HG03025 (cell line): ENCODE data around the gene TTC33.

Experiments used
- ATAC-seq: cut with Tn5 transposase; IDR thresholded peaks from one replicate; pipeline ENCODE4 v1.9.1; 2021; ENCODE audit warnings: mild to moderate bottlenecking, moderate library complexity; ENCODE audit not compliant: unreplicated experiment, low FRiP score

The TTC33 gene

DNA sequence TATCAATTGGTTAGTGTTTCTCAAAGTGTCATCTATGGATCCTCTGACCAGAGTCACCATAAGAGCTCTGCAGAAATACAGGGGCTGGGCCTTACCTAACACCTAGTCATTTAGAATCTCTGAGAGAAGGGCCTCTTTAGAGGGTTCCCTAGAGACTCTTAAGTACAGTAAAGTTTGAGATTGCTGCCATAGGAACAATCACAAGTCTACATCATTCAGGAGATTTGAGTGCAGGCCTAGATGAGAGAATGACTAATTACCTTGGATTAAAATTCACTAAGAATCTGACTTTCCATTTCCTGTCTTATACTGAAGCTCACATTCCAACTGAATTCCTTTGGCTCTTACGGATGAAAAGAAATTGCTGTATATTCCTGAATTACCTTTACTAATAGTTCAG is 258.2 kb downstream of the TTC33 start:
- ATAC-seq, result no peak

DNA sequence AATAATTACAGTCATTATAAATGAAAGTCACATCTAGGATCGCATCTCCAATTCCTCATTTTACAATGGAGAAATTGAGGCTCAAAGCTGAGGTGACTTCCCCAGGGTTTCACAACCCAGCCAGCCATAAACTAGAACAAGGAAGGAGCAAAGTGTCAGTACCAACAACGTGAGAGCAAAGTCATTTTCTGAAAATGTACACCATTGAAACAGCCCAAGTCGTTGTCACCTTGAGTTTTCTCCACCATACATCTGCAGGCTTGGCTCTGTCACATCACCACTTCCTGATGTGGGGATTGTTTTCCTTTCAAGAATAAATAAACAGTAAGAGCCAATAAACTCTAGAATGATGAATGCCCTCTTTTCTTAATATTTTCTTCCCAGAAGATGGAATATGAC is 260.5 kb downstream of the TTC33 start:
- ATAC-seq, result no peak

DNA sequence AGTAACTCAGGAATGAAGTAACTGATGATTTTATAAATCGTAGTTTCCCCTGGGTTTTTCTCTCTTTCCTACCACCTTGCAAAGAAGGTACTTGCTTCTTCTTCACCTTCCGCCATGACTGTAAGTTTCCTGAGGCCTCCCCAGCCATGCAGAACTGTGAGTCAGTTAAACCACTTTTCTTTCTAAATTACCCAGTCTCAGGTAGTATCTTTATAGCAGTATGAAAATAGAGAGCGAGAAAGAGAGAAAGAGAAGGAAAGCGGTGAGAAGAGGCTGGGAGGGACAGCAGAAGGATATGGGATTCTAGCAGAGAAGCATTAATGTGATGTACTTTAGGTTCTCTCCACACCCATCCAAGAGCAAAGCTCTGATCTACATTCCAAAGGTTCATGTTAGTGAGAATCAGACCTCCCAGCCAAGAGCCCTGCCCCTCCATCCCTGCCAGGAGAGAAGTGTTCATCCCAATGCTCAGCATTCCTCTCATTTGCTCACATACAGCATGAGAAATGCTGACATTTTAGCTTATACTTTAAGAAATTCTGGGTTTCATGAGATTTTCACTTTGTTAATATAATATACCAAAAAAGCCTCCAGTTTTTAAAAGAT is 261.0 kb downstream of the TTC33 start:
- no peak for ATAC-seq

DNA sequence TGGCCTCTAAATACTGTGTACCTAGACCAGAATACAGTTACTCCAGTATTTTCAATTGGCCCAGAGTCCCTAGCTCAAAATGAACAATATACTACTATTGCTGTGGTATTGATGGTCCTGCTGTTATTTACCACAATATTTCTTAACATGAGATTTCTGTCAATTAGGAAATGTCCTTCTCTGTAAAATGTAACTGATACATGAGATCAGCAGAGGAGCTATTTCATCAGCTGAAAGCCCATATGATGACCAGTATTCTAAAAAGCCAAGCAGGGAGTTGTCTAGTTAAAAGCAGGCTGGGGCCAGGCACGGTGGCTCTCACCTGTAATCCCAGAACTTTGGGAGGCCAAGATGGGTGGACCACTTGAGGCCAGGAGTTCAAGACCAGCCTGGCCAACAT is 263.7 kb downstream of the TTC33 start:
- ATAC-seq, result no peak

DNA sequence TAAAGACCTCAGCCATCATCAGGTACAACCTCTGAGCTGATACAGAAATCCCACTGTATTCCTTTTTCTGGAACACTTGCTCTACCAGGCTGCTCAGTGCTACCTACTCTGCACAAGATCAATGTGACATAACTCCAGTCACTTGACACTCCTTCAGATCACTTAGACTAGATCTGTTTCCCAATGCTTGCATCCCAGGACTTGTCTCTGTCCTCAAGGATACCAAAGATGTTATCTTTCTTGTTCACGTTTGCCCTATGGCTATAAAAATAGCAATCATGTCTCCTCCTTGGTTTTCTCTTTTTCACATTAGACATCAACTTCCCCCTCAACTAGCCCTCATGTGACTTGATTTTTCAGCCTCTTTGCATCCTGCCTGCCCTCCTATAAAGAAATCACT is 264.1 kb downstream of the TTC33 start:
- no peak for ATAC-seq

DNA sequence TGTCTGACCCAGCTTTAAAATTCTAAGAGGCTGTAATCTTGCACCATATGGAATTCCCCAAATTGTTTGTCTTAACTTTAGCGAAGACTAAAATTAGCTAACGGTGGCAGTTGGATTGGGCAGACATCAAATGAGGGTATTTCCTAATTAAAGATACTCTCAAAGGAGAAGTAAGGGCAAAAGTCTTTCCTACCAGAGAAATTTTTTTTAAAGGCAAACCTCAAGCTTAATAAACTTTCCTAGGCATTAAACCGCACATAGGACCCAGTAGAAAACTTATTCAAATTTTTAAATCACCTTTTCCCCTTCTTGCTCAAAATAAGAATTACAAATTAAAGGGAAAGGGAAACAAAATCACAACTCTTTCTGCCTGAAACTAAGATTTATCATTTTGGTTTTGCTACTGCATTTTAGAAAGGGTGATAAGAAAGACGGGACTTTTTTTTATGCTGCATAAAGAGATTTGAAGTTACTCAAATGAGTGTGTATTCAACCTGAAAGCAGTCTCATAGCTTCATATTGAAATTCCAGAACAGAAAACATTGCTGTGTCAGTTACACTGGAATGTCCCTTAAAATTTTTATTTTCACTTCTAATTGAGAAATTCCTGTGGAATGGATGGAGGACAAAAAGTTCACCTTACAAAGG is 265.2 kb downstream of the TTC33 start:
- ATAC-seq, result no peak

DNA sequence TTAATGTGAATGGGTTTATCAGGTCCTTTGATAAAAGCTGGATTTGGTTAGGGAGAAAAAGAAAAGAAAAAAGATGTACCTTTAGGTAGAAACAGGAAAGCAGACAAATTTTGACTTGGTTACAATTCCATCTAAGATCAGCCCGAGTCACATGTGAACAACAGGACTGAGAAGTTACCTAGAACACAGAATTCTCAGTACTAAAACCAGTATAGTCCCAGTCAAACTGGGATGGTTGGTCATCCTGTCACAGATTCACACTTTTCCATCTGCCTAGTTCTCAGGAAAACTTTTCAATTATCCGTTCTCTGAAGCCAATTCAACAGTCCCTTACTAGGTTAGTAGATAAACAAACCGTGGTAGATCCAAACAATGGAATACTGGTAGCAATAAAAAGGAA is 266.3 kb downstream of the TTC33 start:
- ATAC-seq, result no peak

DNA sequence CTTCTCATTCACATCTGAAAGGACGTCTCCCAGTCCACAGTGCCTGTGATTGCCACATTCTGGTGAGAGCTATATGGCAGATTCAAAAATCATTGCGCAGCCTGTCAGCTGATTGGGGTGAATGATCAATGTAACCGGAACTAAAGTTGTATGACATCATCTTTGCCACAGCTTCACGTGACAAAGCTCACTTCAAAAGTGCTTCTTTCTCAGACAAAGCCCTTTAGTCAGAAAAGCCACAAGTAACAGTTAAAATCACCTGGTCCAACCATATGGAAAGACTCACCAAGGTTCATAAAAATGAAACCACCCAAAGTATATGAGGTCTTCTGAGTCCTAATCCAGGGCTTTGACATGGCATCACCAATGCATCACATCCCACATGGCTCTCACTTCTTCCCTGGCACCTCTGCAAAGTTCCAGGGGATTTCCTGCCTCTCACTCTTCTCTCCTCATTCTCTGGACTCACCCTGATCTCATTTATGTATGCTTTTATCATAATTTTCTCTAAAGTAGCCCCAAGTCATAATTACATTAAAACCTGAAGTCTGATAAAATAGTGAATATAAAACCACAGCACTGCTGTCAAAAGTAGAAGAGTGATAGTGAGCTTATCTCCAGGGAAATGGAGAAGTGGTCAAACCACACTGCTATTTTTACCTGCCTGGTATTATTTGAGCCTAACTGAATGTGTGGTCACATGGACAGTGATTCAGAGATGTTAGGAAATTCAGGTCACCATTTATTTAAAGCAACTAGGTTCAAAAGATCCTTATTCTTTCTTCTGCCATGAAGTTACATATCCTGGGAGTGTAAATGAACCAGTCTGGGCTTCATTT is 269.1 kb downstream of the TTC33 start:
- peak; percentile 41 for ATAC-seq

DNA sequence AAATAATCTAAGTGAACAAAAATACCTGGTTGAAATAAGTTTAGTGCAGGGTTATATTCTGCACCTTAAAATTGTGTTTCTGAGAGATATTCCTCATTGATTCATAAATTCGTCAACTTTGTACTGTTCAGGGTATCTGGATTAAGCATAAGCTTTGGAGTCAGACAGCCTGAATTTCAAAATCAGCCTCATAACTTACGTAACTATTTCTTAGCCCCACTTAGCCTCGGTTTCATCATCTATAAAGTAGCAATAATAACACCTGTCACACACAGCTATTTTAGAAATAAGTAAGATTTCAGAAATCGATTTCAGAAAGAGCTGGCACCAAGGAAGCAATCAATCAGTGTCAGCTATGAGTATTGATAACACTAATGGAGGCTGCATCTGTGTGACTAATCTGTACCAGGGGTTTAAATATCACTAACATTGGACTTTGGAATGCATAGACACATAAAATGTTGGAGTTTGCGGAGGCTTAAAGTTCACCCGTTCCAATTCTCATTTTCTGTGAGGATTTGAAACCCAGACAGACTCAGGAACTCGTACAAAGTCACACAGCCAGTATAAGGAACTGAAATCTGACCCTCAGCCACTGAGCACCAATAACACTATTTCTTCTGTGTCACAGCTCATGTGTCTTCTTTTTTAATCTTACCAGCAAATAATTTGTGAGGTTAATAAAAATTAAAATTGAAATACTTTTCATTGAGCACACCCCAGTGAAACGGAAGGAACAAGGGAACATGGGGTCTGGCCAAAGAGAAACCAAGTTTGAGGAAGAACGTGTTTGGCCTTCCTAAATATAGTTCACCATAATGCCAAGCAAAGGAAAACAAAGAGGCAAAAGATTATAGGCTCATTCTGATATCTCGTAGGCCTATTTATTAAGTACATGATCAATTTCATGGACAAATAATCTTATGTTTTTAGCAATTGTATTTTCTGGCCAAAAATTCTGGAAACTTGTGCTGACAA is 270.5 kb downstream of the TTC33 start:
- ATAC-seq, result peak; percentile 76

DNA sequence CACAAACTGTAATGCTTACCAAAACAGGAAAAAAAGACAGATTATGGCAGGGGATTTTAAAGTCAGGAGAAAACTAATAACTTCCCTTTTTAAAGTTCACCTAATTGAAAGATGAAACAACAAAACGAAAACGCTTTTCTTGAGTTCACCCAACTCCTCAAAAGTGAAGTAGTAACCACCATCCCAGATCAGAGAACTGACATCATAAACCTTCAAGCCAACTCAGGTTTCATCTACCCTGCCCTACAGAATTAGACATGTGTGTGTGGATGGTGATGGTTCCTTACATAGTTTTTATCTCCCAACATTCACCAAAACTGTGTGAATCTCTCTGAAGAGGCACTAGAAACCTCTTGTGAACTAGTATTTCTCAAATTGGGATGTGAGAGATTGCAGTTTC is 271.3 kb downstream of the TTC33 start:
- peak; percentile 49 for ATAC-seq

DNA sequence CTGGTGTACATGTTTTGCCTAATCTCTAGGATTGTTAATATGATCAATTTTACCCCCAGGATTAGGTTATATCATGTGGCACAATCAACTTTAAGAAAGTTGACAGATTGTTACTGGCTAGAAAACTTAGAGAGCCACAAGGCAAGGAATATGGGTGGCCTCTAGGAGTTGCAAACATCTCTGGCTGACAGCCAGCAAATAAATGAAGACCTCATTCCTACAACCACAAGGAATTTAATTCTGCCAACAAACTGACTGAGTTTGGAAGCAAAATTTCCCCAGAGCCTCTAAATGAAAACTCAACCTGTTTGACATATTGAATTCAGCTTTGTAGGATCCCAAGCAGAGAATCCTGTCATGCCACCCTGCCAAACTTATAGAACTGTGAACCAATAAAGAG is 272.4 kb downstream of the TTC33 start:
- ATAC-seq, result no peak

DNA sequence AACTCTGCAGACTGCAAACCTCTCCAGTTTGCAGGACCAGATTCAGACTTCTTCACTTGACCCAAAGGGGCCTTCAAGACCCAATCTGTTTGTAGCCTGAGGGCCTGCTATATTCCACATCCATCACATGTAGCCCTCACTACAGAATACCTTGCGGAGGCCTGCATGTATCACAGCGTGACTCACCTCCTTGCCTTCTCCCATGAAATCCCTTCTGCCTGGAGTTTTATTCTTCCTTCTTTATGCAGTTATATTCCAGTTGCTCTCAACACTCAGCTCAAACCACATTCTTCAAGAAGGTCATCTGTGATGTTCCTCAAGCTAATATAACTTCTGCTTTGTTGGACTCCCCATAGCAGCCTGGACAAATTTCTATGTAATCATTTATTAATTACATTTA is 274.5 kb downstream of the TTC33 start:
- ATAC-seq, result no peak

DNA sequence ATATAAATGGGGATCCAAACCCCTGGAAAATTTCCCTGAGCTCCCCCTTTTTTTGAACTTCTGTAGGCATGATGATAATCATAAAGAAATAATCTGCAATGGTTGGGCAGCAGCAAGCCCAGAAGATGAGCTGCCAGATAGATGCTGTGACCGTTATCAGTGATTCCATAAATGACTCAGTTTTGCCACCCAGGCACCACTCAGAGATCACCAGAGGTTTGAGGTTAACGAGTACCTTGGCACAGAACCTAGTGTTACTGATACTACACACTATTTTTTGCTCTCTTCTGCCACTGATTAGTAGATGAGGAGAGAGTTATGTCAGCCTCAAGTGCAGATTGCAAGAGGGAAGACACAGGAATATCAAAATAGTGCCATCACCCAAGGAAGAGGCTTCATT is 275.4 kb downstream of the TTC33 start:
- no peak for ATAC-seq

DNA sequence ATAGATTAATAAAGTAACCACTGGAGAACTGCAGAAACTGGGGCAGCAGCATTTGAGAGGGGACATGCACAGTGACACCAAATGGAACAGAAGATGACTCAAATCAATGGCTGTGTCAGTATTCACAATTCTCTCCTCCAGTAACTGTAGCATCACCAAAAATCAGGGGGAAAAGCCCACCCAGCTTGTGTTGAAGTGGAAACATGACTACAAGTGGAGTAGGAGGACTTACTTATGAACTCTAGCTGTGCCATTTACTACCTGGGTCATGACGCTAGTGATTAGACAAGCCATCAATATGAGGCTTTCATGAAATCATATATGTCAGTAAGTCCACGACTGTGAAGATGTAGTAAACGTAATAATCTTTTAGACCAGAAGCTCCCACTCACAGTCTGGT is 275.8 kb downstream of the TTC33 start:
- ATAC-seq, result no peak

DNA sequence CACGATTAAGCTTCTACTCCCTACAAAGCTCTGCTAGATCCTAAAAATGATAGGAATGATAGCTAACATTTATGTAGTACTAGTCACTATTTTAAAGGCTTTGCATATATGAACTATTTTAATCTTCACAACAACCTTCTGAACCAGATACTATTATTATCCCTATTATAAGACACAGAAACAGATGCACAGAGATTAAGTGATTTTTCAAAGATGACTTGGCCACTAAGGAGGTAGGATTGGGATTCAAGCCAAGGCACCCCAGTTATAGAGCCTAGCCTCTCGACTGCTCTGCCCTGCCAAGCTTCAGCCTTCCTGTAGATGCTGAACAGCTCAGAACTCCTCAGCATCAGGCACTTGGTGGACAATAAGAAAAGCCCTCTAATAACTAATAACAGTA is 277.0 kb downstream of the TTC33 start:
- ATAC-seq, result no peak

DNA sequence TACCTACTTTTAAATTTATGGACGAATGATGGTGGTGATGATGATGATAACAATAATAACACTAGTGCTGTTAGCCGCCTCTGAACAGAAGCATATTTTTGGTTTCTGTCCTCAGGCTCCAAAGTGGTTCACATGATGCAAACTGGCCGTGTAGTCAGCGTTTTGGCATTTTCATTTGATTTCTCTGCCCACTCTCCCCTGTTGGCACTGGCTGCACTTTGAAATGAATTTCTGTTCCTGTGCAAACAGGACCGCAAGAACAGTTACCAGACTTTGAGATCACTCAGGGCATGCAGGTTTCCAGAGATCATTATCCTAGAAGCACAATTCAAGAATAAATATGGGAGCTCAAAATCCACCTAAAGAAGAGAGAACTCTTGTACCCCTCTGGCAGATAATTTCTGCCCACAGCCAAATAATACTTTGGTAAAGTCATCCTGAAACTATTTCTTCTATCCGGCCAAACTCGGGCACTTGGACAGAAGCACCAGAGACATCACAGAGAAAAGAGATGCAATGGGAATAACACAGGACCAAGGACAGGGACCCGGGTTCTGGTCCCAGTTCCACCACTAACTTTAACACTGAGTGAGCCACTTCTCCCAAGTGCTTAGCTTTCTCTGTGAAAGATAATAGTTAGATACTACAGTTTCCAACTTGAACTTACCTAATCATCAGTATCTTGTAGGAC is 277.8 kb downstream of the TTC33 start:
- no peak for ATAC-seq

DNA sequence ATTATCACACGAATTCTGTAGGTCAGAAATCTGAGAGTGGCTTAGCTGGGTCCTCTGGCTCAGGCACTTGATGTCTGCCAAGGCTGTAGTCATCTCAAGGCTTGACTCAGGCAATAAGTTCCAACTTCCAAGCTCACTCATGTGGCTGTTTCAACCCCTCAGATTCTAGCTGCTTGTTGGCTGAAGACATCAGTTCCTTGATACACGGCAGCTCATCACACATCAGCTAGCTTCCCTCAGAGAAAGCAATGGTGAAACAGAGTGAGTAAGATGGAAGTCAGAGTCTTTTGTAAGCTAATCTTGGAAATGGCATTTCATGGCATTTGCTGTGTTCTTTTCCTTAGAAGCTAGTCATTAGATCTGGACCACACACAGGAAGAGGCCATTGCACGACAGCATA is 280.2 kb downstream of the TTC33 start:
- no peak for ATAC-seq

DNA sequence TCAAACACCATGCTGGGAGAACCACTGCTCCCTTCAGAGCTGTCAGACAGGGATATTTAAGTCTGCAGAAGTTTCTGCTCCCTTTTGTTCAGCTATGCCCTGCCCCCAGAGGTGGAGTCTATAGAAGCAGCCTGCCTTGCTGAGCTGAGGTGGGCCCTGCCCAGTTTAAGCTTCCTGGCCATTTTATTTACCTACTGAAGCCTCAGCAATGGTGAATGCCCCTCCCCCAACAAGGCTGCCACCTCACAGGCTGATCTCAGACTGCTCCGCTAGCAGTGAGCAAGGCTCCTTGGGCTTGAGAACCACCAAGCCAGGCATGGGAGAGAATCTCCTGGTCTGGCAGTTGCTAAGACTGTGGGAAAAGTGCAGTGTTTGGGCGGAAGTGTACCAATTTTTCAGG is 281.5 kb downstream of the TTC33 start:
- no peak for ATAC-seq

DNA sequence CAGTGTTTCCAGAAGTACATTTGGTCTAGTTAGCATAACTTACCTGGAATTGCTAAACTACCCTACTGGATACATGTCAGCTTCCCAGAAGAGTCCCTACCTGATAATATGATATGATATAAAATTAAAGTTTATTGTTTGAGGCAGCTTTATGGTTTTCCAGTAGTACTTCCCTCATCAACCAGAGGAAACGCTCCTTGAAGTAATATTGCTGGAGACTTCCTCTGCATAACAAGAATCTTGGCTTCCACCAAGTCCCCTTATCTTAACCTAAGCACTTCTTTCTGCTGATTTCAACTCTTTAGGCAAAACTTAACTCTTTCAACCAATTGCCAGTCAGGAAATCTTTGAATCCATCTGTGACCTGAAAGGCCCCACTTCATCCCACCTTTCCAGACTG is 290.3 kb downstream of the TTC33 start:
- no peak for ATAC-seq

DNA sequence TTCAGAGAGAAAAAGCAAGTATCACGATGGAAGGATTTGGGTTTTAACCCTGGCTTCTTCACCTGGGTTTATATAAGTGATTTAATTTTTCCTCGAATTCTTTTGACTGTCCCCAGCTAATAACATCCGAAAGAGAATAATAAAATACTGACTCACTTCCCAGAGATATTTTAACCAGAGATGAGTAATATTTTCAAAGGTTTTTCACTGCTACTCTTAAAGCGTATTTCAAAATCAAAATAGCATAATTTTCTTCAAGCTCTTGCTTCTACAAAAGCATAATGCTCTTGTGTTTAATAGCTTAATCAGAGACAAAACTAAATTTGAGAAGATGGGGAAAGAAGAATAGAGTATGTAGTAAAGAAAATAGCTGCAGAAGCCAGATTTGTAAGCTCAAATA is 291.2 kb downstream of the TTC33 start:
- no peak for ATAC-seq
